ENCODE measurements around the gene STIMATE.
A peak's percentile ranks its signal among the peaks of the same experiment; 100 is the strongest.

Gene STIMATE

DNA sequence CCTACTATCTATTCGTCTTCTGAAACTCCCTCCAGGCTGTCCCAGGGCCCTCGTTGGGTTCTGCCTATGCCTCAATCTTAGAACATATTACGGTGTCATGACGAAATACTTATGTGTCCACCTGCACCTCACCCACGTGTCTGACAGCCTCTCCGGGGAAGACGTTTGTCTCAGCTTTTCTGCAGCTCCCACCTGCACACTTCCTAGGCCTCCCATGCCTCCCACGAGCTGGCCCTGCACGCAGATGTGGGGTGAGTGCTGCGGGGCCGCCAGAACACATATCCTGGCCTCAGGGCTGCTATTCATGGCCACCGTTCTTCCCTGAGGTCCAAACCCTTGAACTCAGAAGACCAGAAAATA lies 55.4 kb downstream of the STIMATE start:
- Histone ChIP-seq H3K27me3 (ENCODE audit: insufficient read depth, low read length) (no peaks in the 10 kb centered on the region), H3K4me1 (ENCODE audit: insufficient read depth, low read length) (peaks cover 5% of the 10 kb centered on the region), H3K36me3 (ENCODE audit: insufficient read depth, low read length) (peaks cover under 1% of the 10 kb centered on the region), H3K9me3 (ENCODE audit: low read length) (no peaks in the 10 kb centered on the region), H3K4me3 (ENCODE audit: low read length) (no peak overlapping the region), H2AFZ (ENCODE audit: low read depth, low read length) (no peak overlapping the region)

DNA sequence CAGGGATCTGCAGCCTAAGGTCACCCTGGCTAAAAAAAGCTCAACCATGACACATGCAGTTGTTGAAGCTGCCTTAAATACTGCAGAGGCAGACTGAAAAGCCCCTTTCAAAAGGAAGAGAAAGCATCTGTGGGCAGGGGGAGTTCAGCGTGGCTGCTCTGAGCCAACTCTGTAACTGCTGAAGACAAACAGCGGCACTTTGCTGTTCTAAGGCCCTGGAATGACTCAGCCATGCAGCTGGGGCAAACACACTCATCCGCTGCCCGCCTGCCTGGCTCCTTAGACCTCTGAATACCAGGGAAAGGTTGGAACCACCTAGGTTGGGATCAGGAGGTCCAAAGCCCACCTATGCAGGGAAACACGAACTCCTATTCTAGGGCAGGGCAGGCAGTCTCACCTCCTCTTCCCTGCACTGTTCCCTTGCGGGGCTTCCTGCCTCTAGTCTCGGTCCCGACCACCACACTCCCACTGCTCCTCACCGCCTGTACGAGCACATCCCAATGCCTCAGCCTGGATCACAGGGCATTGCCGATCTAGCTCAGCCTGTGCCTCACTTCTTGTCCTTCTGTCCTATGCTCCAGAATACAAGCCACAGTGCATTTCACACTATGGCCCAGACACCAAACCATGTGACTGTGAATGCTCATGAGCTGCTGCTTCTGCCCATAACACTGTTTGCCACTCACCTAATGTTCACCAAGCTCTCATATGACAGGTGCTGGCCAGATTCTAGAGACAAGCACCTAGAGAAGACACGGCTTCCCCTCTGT lies 56.0 kb downstream of the STIMATE start:
- H3K27me3 ChIP-seq (ENCODE audit: insufficient read depth, low read length): no peaks in the 10 kb centered on the region
- H2AFZ ChIP-seq (ENCODE audit: low read depth, low read length): no peak overlapping the region
- no peaks in the 10 kb centered on the region for H3K36me3 ChIP-seq (ENCODE audit: insufficient read depth, low read length)
- no peak overlapping the region for H3K4me3 ChIP-seq (ENCODE audit: low read length)
- H3K4me1 ChIP-seq (ENCODE audit: insufficient read depth, low read length): peaks cover 5% of the 10 kb centered on the region
- no peaks in the 10 kb centered on the region for H3K9me3 ChIP-seq (ENCODE audit: low read length)

DNA sequence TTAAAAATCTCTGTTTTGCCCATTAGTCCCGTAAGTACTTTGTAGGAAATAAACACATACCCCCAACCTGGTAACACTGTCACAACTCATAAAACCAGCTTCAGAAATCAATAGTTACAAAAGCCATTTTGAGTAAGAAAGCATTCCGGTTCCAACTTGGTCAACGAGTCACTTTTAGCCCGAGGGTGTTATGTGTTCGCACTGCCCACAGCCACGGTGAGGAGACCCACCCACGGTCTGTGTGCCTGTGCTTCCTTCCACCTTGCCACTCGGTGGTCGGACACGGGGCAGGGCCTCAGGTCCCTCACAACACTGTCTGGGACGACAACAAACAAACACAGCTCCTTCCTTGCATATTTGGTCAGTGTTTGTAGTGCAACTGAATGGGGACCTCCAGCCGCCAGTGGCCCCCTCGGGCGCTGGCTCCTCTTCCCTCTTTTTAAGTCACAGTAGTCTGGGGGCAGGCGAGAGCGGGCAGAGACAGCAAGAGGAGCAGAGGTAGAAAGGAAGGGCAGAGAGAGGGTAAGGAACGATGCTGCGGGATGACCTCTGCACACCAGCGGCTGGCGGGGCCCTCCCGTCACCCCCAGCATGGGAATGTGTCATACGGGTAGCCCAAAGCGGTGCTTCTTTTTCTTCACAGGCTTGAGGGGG lies 57.3 kb downstream of the STIMATE start:
- H3K4me3 ChIP-seq (ENCODE audit: low read length): no peak overlapping the region
- no peaks in the 10 kb centered on the region for H3K9me3 ChIP-seq (ENCODE audit: low read length)
- no peak overlapping the region for H2AFZ ChIP-seq (ENCODE audit: low read depth, low read length)
- H3K27me3 ChIP-seq (ENCODE audit: insufficient read depth, low read length): no peaks in the 10 kb centered on the region
- H3K36me3 ChIP-seq (ENCODE audit: insufficient read depth, low read length): no peaks in the 10 kb centered on the region
- H3K4me1 ChIP-seq (ENCODE audit: insufficient read depth, low read length): peaks cover 19% of the 10 kb centered on the region

DNA sequence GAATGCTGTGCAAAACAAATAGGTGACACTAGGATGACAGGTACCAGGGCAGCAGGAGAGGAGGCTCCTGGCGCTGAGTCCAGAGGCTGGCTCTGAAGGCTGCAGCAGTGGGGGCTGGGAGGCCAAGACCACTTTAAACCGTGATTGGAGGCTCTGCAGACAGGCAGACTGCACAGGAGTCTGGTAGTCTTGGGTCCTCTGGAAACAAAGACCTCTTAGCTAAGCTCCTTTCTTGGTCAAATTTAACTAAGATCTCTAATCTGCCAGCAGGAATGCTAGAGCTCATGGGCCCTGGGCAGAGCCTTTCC lies 58.1 kb downstream of the STIMATE start:
- no peaks in the 10 kb centered on the region for H3K27me3 ChIP-seq (ENCODE audit: insufficient read depth, low read length)
- no peaks in the 10 kb centered on the region for H3K9me3 ChIP-seq (ENCODE audit: low read length)
- H3K36me3 ChIP-seq (ENCODE audit: insufficient read depth, low read length): no peaks in the 10 kb centered on the region
- peaks cover 27% of the 10 kb centered on the region for H3K4me1 ChIP-seq (ENCODE audit: insufficient read depth, low read length)
- no peak overlapping the region for H2AFZ ChIP-seq (ENCODE audit: low read depth, low read length)
- H3K4me3 ChIP-seq (ENCODE audit: low read length): no peak overlapping the region

DNA sequence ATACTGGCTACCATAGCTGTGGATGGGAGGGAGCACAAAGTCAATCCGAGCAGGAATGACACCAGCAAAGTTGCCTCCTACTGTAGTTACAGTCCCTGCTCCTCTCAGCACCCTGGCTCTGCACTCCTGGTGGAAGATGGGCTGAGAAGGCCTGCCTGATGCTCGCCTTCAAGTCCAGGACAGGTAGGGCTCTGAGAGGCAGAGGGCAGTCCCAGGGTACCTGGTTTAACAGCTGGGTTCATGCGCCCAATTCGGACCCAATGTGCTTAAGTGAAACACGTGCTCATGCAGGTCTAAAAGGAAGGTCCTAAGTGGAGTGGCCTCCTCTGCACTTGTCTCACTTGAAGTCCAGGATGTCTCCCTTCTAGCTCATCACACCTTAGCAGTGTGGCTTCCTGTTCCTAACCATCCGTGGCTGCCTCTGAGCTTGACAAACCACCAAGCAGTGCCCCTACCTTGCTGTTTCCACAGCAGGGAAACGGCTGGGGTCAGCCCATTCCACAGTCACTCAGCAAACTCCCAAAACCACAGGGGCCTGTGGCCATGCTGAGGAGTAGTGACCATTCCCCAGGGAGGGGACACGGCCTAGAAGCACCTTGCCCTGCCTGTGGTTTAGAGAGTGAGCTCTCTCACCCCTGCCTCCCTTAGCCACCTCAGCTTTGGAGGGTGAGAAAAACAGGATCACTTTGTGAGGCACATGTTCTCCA lies 58.6 kb downstream of the STIMATE start:
- Histone ChIP-seq H3K4me1 (ENCODE audit: insufficient read depth, low read length) (peaks cover 32% of the 10 kb centered on the region), H3K36me3 (ENCODE audit: insufficient read depth, low read length) (no peaks in the 10 kb centered on the region), H2AFZ (ENCODE audit: low read depth, low read length) (no peak overlapping the region), H3K4me3 (ENCODE audit: low read length) (no peak overlapping the region), H3K9me3 (ENCODE audit: low read length) (no peaks in the 10 kb centered on the region), H3K27me3 (ENCODE audit: insufficient read depth, low read length) (no peaks in the 10 kb centered on the region)

DNA sequence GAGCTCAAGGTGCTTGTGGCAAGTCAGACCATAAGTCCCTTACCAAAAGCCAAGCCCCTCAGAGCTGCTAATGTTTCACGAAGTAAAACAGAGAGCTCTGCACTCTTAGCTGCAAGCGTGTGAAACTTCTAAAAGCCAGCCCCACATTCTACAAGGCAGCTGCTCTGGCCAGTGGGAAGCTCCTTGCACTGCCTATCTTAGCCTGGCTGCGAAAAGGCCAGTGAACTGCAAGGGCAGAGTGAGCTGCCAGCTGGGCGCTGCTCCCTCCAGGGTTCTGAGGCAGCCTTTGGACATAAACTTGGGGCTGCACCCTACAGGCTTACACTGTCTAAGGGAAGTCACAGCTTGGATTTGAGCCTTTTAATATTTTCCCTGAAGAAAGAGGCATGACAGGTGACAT lies 60.4 kb downstream of the STIMATE start:
- no peaks in the 10 kb centered on the region for H3K9me3 ChIP-seq (ENCODE audit: low read length)
- H2AFZ ChIP-seq (ENCODE audit: low read depth, low read length): no peak overlapping the region
- no peaks in the 10 kb centered on the region for H3K36me3 ChIP-seq (ENCODE audit: insufficient read depth, low read length)
- no peak overlapping the region for H3K4me3 ChIP-seq (ENCODE audit: low read length)
- peaks cover 27% of the 10 kb centered on the region for H3K4me1 ChIP-seq (ENCODE audit: insufficient read depth, low read length)
- H3K27me3 ChIP-seq (ENCODE audit: insufficient read depth, low read length): no peaks in the 10 kb centered on the region

DNA sequence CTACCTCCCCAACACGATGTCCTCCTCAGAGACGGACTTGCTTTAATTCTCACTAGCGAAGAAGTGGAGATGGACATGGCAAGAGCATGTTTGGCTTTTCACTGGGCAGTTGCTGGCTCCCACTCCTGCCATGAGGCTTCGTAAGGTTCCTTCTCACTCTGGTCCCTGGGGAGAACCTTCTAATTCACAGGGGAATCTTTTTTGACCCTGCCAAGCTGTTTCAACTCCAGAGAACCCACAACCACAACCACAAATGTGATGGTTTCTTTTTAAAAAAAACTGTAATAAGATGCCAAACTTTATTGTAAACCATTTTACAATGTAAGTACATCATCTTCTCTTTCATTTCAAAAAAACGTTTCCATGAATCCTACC lies 60.9 kb downstream of the STIMATE start:
- Histone ChIP-seq H3K36me3 (ENCODE audit: insufficient read depth, low read length) (no peaks in the 10 kb centered on the region), H3K4me3 (ENCODE audit: low read length) (no peak overlapping the region), H3K9me3 (ENCODE audit: low read length) (no peaks in the 10 kb centered on the region), H2AFZ (ENCODE audit: low read depth, low read length) (no peak overlapping the region), H3K27me3 (ENCODE audit: insufficient read depth, low read length) (no peaks in the 10 kb centered on the region), H3K4me1 (ENCODE audit: insufficient read depth, low read length) (peaks cover 27% of the 10 kb centered on the region)

DNA sequence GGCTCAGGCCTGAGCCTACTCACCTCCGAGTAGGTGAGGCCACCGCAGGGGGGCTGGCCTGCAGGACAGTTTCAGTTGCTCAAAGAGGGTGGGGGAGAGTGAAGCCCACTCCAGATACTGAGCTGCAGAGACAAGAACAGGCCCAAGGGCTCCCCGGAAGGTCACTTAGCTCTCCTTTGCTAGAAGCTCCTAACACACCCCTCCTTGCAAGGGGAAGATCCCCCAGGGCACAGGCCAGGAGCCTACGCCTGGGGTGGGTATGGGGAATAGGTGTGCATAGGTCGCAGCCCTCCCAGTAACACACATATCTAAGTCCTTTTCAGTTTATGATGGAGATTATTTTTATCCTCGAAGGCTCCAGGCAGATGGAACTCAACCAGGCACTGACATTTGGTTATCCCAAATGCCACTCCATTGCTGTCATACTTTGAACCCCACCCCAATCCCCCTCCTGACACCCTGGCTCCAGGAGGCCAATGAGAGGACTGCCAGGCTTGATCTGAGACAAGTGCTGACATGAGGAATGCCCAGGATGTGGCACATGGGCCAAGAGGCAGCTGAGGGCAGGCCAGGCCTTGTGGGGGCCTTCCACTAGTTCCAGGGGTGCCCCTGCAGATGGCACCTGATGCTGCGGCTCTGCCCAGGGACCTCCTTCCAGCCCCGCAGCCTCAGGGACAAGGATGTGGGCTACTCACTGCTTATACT lies 61.4 kb downstream of the STIMATE start:
- Histone ChIP-seq H3K27me3 (ENCODE audit: insufficient read depth, low read length) (no peaks in the 10 kb centered on the region), H3K4me1 (ENCODE audit: insufficient read depth, low read length) (peaks cover 27% of the 10 kb centered on the region), H3K9me3 (ENCODE audit: low read length) (no peaks in the 10 kb centered on the region), H3K36me3 (ENCODE audit: insufficient read depth, low read length) (no peaks in the 10 kb centered on the region), H3K4me3 (ENCODE audit: low read length) (no peak overlapping the region), H2AFZ (ENCODE audit: low read depth, low read length) (no peak overlapping the region)

DNA sequence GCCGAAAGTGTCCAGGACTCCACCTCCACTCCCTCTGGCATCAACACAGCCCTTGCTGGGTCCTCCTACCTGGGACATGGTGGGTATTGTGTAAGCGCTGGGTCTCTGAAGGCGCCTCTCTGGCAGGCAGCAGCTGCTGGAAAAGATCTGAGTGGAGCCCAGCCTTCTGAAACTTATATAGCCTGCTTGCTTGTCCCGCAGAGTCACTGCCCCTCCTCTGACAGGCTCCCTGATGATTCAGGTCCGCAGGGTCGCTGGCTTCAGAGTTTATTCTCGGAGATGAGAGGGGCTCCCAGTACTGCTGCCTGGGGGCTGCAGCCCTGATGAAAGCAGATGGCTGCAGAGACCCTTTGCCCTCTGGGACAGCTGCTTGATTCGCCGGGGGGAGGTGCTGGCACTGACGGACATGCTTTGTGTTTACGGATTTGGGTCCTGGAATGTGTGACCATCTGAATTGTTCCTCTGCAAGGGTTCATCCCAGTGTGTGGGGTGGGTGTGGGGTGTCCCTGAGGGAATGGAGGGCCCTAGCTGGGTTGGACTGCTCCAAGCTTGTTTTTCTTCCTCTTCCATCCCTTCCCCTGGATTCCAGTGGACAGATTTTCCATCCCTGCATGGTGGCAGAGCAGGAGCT lies 62.4 kb downstream of the STIMATE start, which contains the start of gene MUSTN1:
Gene MUSTN1, minus strand, starts transcription at position 149 of the 631 bp plus-strand sequence. Its CDS starts 71 bp downstream, at position 78.
- no peaks in the 10 kb centered on the region for H3K9me3 ChIP-seq (ENCODE audit: low read length)
- peaks cover 27% of the 10 kb centered on the region for H3K4me1 ChIP-seq (ENCODE audit: insufficient read depth, low read length)
- H3K4me3 ChIP-seq (ENCODE audit: low read length): peak within 1 kb of the TSS; percentile 36
- H3K27me3 ChIP-seq (ENCODE audit: insufficient read depth, low read length): no peaks in the 10 kb centered on the region
- no peak within 1 kb of the TSS for H2AFZ ChIP-seq (ENCODE audit: low read depth, low read length)
- H3K36me3 ChIP-seq (ENCODE audit: insufficient read depth, low read length): no peaks in the 10 kb centered on the region

DNA sequence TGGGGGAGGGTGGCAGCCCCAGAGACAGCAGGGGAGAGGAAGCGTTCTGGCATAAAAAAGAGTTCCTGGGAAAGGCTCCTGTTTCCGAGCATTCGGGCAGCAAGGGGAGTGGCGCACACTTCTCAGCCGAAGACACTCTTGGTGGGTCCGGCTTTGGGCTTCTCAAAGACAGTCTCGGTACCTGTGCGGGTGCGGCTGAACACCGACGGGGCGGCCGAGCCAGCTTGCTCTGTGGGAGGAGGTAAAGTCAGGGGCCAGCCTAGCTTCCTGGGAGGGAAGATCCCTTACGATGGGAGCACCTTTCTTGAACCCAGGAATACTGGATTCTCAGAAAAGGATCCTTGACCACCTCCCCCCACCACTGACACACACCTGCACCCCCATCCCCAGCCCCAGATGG lies 64.1 kb downstream of the STIMATE start:
- H3K36me3 ChIP-seq (ENCODE audit: insufficient read depth, low read length): no peaks in the 10 kb centered on the region
- peaks cover 27% of the 10 kb centered on the region for H3K4me1 ChIP-seq (ENCODE audit: insufficient read depth, low read length)
- no peak overlapping the region for H2AFZ ChIP-seq (ENCODE audit: low read depth, low read length)
- no peaks in the 10 kb centered on the region for H3K9me3 ChIP-seq (ENCODE audit: low read length)
- no peaks in the 10 kb centered on the region for H3K27me3 ChIP-seq (ENCODE audit: insufficient read depth, low read length)
- H3K4me3 ChIP-seq (ENCODE audit: low read length): no peak overlapping the region

DNA sequence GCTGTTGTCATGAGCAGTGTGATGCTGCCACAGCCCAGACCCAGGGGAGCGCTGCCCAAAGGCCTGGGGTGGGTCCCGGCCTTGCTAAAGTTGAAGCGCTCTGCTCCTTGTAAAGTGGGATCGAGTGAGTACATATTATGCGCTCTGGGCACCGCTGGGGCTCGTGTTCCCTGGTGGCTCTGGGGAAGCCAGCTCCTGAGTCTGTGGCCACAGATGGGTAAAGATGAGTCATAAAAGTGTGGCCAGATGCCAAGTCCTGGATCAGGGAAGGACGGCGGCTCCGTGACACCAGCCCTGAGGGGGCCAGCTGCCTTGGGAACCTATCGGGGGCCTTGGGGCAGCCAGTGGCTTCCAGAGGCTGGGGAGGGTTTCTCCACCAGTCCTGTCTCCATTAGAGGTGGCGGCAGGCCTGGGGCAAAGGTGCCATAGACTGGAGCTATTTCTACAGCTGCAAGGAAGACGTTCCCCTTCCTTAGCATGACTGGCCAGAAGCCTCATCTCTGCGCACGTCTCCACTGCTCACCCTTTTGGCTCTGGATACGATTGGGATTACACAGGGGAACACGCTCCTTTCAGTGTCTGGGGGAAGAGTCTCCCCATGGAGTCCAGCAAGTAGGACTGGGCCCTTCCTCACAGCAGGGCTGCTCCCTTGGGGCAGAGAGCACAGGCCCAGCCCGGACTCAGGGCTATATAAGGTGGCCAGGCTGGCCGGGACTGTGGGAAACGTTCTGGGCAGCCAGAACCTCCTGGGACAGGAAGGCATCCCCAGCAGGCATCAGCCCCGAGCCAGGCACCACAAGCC lies 65.6 kb downstream of the STIMATE start:
- H3K4me1 ChIP-seq (ENCODE audit: insufficient read depth, low read length): peaks cover 27% of the 10 kb centered on the region
- no peak overlapping the region for H2AFZ ChIP-seq (ENCODE audit: low read depth, low read length)
- no peaks in the 10 kb centered on the region for H3K9me3 ChIP-seq (ENCODE audit: low read length)
- no peaks in the 10 kb centered on the region for H3K27me3 ChIP-seq (ENCODE audit: insufficient read depth, low read length)
- H3K4me3 ChIP-seq (ENCODE audit: low read length): no peak overlapping the region
- no peaks in the 10 kb centered on the region for H3K36me3 ChIP-seq (ENCODE audit: insufficient read depth, low read length)

DNA sequence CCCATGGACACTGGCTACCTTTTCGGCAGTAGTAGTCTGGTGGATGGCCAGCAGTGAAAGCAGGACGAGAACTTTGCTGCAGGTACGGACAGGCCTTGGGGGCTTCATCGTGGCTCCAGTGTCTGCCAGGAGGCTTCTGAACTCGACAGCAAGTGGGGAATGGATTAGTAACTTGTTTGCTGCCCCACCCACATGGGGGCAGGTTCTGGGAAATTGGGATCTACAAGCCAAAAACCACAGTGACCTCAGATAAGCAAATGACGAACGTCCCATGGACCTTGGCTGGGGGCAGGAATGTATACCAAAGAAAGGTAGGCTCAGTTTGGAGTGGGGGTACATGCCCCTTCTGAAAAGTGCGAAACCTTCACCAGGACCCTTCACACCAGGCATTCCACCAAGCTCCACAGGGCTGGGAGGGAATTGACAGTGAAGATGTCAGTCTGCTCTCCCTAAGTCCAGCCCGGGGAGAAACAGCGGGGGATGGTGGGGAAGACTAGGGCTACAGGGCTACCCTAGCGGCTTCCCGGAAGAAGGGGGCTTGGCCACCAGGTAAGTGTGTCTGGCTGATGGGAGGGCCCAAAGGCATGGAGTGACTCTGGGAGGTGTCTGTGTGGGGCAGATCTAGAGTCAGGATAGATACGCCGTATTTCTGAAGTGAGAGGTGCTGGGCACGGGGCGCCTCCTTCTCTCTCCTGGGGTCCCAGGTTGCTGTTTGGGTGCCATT lies 66.7 kb downstream of the STIMATE start, which contains the start of gene ITIH4:
Gene ITIH4, minus strand, starts transcription at position 138 of the 724 bp plus-strand sequence. Its CDS starts 30 bp downstream, at position 108.
- Histone ChIP-seq H3K27me3 (ENCODE audit: insufficient read depth, low read length) (no peaks in the 10 kb centered on the region), H2AFZ (ENCODE audit: low read depth, low read length) (no peak within 1 kb of the TSS), H3K36me3 (ENCODE audit: insufficient read depth, low read length) (no peaks in the 10 kb centered on the region)

More for the DNA sequence above, 66.7 kb downstream of the STIMATE start, which contains the start of gene ITIH4:
- peaks cover 20% of the 10 kb centered on the region for H3K4me1 ChIP-seq (ENCODE audit: insufficient read depth, low read length)
- no peak within 1 kb of the TSS for H3K4me3 ChIP-seq (ENCODE audit: low read length)
- H3K9me3 ChIP-seq (ENCODE audit: low read length): no peaks in the 10 kb centered on the region
